ENCODE measurements around the gene DCP1A.

DNA sequence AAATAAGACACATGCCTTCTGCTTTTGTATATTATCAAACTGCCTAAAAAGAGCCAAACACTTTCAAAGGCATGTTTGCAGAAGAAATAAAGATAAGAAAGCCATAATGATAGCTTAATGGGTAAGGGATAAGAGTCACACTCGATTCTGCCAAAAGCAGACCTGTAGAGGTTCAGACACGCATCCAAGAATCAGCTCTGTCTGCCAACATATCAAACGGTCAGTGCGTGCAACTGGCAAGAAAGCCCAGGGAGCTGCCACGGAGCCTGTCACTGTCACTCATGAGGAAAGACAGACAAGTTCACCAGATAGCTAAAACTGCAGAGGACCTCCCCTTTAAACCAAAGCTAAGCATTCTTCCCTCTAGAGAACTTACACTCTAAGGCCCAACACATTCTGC is 23.2 kb downstream of the DCP1A start:
- TF ChIP-seq EZH2phosphoT487 (IDR thresholded peaks at IDR 0.05; ENCODE audit: low read depth) = no peak
- TF ChIP-seq, protein P1, sequence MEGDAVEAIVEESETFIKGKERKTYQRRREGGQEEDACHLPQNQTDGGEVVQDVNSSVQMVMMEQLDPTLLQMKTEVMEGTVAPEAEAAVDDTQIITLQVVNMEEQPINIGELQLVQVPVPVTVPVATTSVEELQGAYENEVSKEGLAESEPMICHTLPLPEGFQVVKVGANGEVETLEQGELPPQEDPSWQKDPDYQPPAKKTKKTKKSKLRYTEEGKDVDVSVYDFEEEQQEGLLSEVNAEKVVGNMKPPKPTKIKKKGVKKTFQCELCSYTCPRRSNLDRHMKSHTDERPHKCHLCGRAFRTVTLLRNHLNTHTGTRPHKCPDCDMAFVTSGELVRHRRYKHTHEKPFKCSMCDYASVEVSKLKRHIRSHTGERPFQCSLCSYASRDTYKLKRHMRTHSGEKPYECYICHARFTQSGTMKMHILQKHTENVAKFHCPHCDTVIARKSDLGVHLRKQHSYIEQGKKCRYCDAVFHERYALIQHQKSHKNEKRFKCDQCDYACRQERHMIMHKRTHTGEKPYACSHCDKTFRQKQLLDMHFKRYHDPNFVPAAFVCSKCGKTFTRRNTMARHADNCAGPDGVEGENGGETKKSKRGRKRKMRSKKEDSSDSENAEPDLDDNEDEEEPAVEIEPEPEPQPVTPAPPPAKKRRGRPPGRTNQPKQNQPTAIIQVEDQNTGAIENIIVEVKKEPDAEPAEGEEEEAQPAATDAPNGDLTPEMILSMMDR (IDR thresholded peaks at IDR 0.05; ENCODE audit: low read depth, low read length) = no peak
